Measurements from ENCODE around the gene SLIT3.

Gene SLIT3

GRCh38 chr5:168822248-168822744 is 478.6 kb downstream of the SLIT3 start:
- no peak for DNase-seq

GRCh38 chr5:168820874-168821273 is 480.1 kb downstream of the SLIT3 start:
- peak; percentile 12 for DNase-seq

GRCh38 chr5:168819004-168819621 is 481.8 kb downstream of the SLIT3 start:
- no peak for DNase-seq

GRCh38 chr5:168818558-168818957 is 482.4 kb downstream of the SLIT3 start:
- DNase-seq = no peak

- DNase-seq = no peak
These were observed 483.3 kb downstream of the SLIT3 start for GRCh38 chr5:168817591-168817990.

- no peak for DNase-seq
These were observed 484.3 kb downstream of the SLIT3 start for GRCh38 chr5:168816661-168817060.

- no peak for DNase-seq
These were observed 487.6 kb downstream of the SLIT3 start for GRCh38 chr5:168813184-168813968.

- no peak for DNase-seq
These were observed 490.3 kb downstream of the SLIT3 start for GRCh38 chr5:168810641-168811040.

GRCh38 chr5:168809218-168809617 is 491.7 kb downstream of the SLIT3 start:
- DNase-seq = no peak

- peak; percentile 53 for DNase-seq
These were observed 492.8 kb downstream of the SLIT3 start for GRCh38 chr5:168808051-168808616.

GRCh38 chr5:168807287-168807686 is 493.7 kb downstream of the SLIT3 start:
- peak; percentile 32 for DNase-seq

- no peak for DNase-seq
These were observed 497.4 kb downstream of the SLIT3 start for GRCh38 chr5:168803541-168803940.

- DNase-seq = no peak
These were observed 498.6 kb downstream of the SLIT3 start for GRCh38 chr5:168802337-168802736.

GRCh38 chr5:168801567-168801966 is 499.4 kb downstream of the SLIT3 start:
- DNase-seq = peak; percentile 84

GRCh38 chr5:168800701-168801100 is 500.2 kb downstream of the SLIT3 start:
- peak; percentile 66 for DNase-seq

- peak; percentile 5 for DNase-seq
These were observed 502.6 kb downstream of the SLIT3 start for GRCh38 chr5:168798065-168799023.

- no peak for DNase-seq
These were observed 504.1 kb downstream of the SLIT3 start for GRCh38 chr5:168796593-168797580.

GRCh38 chr5:168796000-168796399 is 504.9 kb downstream of the SLIT3 start:
- DNase-seq = no peak

GRCh38 chr5:168793841-168794837 is 506.8 kb downstream of the SLIT3 start:
- DNase-seq = peak; percentile 82

GRCh38 chr5:168792678-168793077 is 508.3 kb downstream of the SLIT3 start:
- DNase-seq = no peak
